Measurements from ENCODE around the gene ATP9B. TPM values are rescaled to one million over a fixed set of nuclear protein-coding genes. Genes with fewer than 3 reads are reported as not detected.

ATP9B gene
- total and polyA plus RNA-seq, 3 donors from 2014 or later = 32.4 to 113 (median 78.2) TPM

- Histone ChIP-seq H3K27ac (no peak overlapping the region), H3K27me3 (no peaks in the 10 kb centered on the region), H3K4me1 (peaks cover 8% of the 10 kb centered on the region), H3K9me3 (no peaks in the 10 kb centered on the region), H3K4me3 (no peak overlapping the region), H3K36me3 (ENCODE audit: low read depth, missing control alignments) (no peaks in the 10 kb centered on the region)
- 65 to 73% methylated on average over 16 to 26 of the region's 26 CpGs for WGBS, 2 donors
- intact Hi-C loops (cut with DNase I; ENCODE audit: low total_unique reads) = no loop called here
- TF ChIP-seq POLR2A (IDR thresholded peaks at IDR 0.05) (no peak), CTCF (IDR thresholded peaks at IDR 0.05) (no peak)
- no peak for DNase-seq
Observed at GRCh38 chr18:79423211-79424007, 354.2 kb downstream of the ATP9B start.

- no peaks in the 10 kb centered on the region for H3K27me3 ChIP-seq
- intact Hi-C loops (cut with DNase I; ENCODE audit: low total_unique reads) = no loop called here
- H3K4me1 ChIP-seq = peaks cover 8% of the 10 kb centered on the region
- H3K36me3 ChIP-seq (ENCODE audit: low read depth, missing control alignments) = no peaks in the 10 kb centered on the region
- H3K9me3 ChIP-seq = no peaks in the 10 kb centered on the region
- peak; percentile 77 for DNase-seq
- H3K4me3 ChIP-seq = no peak overlapping the region
- WGBS, 2 donors = 50 to 59% methylated on average over 17 to 26 of the region's 30 CpGs
- no peak for TF ChIP-seq CTCF (IDR thresholded peaks at IDR 0.05)
- TF ChIP-seq POLR2A (IDR thresholded peaks at IDR 0.05) = no peak
- no peak overlapping the region for H3K27ac ChIP-seq
Observed at GRCh38 chr18:79424008-79424565, 354.9 kb downstream of the ATP9B start.

GRCh38 chr18:79424880-79425568 is 355.8 kb downstream of the ATP9B start:
- no peak for DNase-seq
- Histone ChIP-seq H3K27me3 (no peaks in the 10 kb centered on the region), H3K4me1 (peaks cover 8% of the 10 kb centered on the region), H3K36me3 (ENCODE audit: low read depth, missing control alignments) (no peaks in the 10 kb centered on the region), H3K4me3 (no peak overlapping the region), H3K9me3 (no peaks in the 10 kb centered on the region), H3K27ac (no peak overlapping the region)
- 77 to 83% methylated on average over 14 to 18 of the region's 19 CpGs for WGBS, 2 donors
- intact Hi-C loops (cut with DNase I; ENCODE audit: low total_unique reads) = no loop called here
- no peak for TF ChIP-seq POLR2A (IDR thresholded peaks at IDR 0.05)
- no peak for TF ChIP-seq CTCF (IDR thresholded peaks at IDR 0.05)

GRCh38 chr18:79425569-79425886 is 356.3 kb downstream of the ATP9B start:
- H3K4me1 ChIP-seq = peaks cover 8% of the 10 kb centered on the region

More at GRCh38 chr18:79425569-79425886, 356.3 kb downstream of the ATP9B start:
- Histone ChIP-seq H3K27ac (no peak overlapping the region), H3K4me3 (no peak overlapping the region), H3K27me3 (no peaks in the 10 kb centered on the region), H3K36me3 (ENCODE audit: low read depth, missing control alignments) (no peaks in the 10 kb centered on the region), H3K9me3 (no peaks in the 10 kb centered on the region)
- WGBS, 2 donors = 78 to 80% methylated on average over 12 of the region's 12 CpGs
- TF ChIP-seq POLR2A (IDR thresholded peaks at IDR 0.05) = no peak
- TF ChIP-seq CTCF (IDR thresholded peaks at IDR 0.05) = no peak
- DNase-seq = no peak
- intact Hi-C loops (cut with DNase I; ENCODE audit: low total_unique reads) = no loop called here
